IPS-18a (cell line): Measurements from ENCODE around the gene TNNC1.

ENCODE experiments used
- H3K27ac ChIP-seq: one replicate; pipeline ENCODE4 v1.5.1; 2013; ENCODE audit warnings: low read length
- H3K27me3 ChIP-seq: one replicate; pipeline ENCODE4 v1.6.1; 2013; ENCODE audit warnings: mild to moderate bottlenecking, low read length; ENCODE audit not compliant: control insufficient read depth, insufficient read depth
- H3K36me3 ChIP-seq: one replicate; pipeline ENCODE4 v1.6.1; 2013; ENCODE audit warnings: low read depth, low read length; ENCODE audit not compliant: control insufficient read depth
- H3K4me1 ChIP-seq: one replicate; pipeline ENCODE4 v1.6.1; 2013; ENCODE audit warnings: low read depth, low read length; ENCODE audit not compliant: control insufficient read depth
- H3K4me3 ChIP-seq: one replicate; pipeline ENCODE4 v1.5.1; 2013; ENCODE audit warnings: low read length
- H3K9ac ChIP-seq: one replicate; pipeline ENCODE4 v1.6.1; 2013; ENCODE audit warnings: mild to moderate bottlenecking, low read length, moderate library complexity
- H3K9me3 ChIP-seq: one replicate; pipeline ENCODE4 v1.6.1; 2013; ENCODE audit warnings: low read depth, low read length; ENCODE audit not compliant: control insufficient read depth

Gene TNNC1

DNA sequence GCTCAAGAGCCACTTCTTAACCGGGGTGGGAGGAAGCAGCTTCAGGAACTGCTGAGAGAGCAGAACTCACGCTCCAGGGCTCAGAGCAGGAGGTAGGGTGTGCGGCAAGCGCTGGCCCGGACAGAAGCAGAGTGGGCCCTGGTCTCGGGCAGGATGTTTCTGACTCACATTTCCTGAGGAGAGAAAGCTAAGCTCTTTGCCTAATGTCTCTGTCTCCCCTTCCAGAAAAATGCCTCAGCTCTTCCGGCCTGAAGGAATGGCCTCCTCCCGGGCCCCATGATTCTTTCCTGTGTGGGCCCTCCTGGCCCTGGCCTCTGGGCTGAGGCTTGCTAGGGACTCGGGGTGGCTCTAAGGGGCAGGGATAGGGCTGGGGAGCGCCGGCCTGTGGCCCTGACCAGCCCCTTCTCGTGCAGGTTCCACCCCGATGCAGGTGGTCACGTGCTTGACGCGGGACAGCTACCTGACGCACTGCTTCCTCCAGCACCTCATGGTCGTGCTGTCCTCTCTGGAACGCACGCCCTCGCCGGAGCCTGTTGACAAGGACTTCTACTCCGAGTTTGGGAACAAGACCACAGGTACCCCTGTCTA is 37.2 kb upstream of the TNNC1 start:
- Histone ChIP-seq H3K4me1 (no peaks in the 10 kb centered on the region), H3K4me3 (no peak overlapping the region), H3K9me3 (no peaks in the 10 kb centered on the region), H3K27me3 (no peaks in the 10 kb centered on the region), H3K27ac (no peak overlapping the region), H3K36me3 (peaks cover 40% of the 10 kb centered on the region), H3K9ac (no peak overlapping the region)

DNA sequence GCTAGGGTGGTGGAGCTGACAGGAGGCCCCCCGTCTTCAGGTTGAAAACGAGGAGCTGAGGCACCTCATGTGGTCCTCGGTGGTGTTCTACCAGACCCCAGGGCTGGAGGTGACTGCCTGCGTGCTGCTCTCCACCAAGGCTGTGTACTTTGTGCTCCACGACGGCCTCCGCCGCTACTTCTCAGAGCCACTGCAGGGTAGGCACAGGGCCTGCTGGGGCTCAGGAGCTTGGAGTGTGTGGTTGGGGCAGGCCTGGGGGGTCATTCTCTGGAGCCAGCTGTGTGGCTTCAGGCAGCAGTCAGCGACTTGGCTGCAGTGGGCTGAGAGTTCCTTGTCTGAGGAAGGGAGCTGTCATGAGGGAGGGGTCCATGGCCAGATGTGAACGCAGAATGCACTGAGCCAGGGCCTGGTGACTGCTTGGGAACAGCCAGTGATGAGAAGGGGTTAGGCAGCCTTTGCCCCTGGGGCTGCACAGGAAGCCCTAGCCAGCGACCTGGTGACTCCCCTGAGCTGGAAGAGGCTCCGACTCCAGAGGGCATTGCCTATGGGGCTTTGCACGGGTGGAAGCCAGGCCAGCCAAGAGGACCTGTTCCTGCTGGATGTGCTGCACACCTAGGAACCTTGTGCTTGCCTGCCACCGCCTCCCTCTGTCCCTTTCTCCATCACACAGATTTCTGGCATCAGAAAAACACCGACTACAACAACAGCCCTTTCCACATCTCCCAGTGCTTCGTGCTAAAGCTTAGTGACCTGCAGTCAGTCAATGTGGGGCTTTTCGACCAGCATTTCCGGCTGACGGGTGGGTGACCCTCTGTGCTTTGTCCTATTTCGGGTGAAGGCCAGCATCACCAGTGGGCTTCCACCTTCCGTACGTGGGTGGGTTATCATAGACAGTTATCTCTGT is 36.4 kb upstream of the TNNC1 start:
- Histone ChIP-seq H3K4me3 (no peak overlapping the region), H3K4me1 (no peaks in the 10 kb centered on the region), H3K27ac (no peak overlapping the region), H3K9ac (no peak overlapping the region), H3K9me3 (no peaks in the 10 kb centered on the region), H3K27me3 (no peaks in the 10 kb centered on the region), H3K36me3 (peaks cover 40% of the 10 kb centered on the region)

DNA sequence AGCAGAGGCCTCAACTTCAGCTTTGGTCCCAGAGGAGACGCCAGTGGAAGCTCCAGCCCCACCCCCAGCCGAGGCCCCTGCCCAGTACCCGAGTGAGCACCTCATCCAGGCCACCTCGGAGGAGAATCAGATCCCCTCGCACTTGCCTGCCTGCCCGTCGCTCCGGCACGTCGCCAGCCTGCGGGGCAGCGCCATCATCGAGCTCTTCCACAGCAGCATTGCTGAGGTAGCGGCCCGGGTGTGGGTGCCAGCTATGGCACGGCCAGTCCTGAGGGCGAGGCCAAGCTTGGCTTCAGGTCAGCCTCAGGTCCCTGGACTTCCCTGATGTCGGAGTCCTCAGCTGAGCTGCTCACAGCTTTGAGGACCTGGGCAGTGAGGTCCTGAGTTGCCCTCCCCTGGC is 35.6 kb upstream of the TNNC1 start:
- Histone ChIP-seq H3K4me1 (no peaks in the 10 kb centered on the region), H3K27me3 (no peaks in the 10 kb centered on the region), H3K27ac (no peak overlapping the region), H3K36me3 (peaks cover 40% of the 10 kb centered on the region), H3K4me3 (no peak overlapping the region), H3K9ac (no peak overlapping the region), H3K9me3 (no peaks in the 10 kb centered on the region)

DNA sequence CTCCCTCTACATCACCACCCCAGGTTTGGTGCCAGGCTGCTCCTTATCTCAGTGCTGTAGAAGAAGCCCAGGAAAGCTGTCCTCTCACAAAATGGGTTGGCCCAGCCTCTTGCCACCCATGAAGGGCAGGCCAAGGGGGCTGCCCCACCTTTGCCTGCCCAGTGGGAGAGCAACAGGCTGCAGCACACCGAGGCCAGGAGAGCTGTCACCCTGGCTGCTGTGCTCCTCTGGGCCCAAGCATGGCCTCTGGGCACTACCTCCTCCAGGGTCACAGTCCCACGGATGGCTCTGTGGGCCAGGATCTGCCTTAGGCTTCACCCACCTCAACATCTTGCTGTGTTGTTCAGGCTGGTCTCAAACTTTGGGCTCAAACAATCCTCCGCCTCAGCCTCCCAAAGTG is 34.9 kb upstream of the TNNC1 start:
- no peak overlapping the region for H3K27ac ChIP-seq
- no peak overlapping the region for H3K9ac ChIP-seq
- H3K36me3 ChIP-seq, result peaks cover 40% of the 10 kb centered on the region
- no peak overlapping the region for H3K4me3 ChIP-seq
- H3K27me3 ChIP-seq, result no peaks in the 10 kb centered on the region
- H3K9me3 ChIP-seq, result no peaks in the 10 kb centered on the region
- no peaks in the 10 kb centered on the region for H3K4me1 ChIP-seq

DNA sequence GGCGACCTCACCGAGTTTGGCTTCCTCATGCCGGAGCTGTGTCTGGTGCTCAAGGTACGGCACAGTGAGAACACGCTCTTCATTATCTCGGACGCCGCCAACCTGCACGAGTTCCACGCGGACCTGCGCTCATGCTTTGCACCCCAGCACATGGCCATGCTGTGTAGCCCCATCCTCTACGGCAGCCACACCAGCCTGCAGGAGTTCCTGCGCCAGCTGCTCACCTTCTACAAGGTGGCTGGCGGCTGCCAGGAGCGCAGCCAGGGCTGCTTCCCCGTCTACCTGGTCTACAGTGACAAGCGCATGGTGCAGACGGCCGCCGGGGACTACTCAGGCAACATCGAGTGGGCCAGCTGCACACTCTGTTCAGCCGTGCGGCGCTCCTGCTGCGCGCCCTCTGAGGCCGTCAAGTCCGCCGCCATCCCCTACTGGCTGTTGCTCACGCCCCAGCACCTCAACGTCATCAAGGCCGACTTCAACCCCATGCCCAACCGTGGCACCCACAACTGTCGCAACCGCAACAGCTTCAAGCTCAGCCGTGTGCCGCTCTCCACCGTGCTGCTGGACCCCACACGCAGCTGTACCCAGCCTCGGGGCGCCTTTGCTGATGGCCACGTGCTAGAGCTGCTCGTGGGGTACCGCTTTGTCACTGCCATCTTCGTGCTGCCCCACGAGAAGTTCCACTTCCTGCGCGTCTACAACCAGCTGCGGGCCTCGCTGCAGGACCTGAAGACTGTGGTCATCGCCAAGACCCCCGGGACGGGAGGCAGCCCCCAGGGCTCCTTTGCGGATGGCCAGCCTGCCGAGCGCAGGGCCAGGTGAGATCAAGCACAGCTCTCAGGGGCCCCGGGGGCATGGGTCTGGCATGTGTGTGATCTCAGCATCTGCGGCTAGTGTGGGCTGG is 34.2 kb upstream of the TNNC1 start:
- Histone ChIP-seq H3K9me3 (no peaks in the 10 kb centered on the region), H3K4me1 (no peaks in the 10 kb centered on the region), H3K27ac (no peak overlapping the region), H3K27me3 (no peaks in the 10 kb centered on the region), H3K9ac (no peak overlapping the region), H3K4me3 (no peak overlapping the region), H3K36me3 (peaks cover 40% of the 10 kb centered on the region)

DNA sequence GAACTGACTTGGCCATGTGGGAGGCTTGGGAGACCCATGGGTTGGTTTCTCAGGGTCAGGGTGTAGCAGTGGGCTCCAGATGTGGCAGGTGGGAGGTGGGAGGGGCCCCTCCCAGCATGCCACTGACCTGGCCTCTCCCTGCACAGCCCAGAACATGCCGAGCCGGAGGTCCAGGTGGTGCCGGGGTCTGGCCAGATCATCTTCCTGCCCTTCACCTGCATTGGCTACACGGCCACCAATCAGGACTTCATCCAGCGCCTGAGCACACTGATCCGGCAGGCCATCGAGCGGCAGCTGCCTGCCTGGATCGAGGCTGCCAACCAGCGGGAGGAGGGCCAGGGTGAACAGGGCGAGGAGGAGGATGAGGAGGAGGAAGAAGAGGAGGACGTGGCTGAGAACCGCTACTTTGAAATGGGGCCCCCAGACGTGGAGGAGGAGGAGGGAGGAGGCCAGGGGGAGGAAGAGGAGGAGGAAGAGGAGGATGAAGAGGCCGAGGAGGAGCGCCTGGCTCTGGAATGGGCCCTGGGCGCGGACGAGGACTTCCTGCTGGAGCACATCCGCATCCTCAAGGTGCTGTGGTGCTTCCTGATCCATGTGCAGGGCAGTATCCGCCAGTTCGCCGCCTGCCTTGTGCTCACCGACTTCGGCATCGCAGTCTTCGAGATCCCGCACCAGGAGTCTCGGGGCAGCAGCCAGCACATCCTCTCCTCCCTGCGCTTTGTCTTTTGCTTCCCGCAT is 33.4 kb upstream of the TNNC1 start:
- Histone ChIP-seq H3K9me3 (no peaks in the 10 kb centered on the region), H3K36me3 (peaks cover 35% of the 10 kb centered on the region), H3K27ac (no peak overlapping the region), H3K9ac (no peak overlapping the region), H3K4me3 (no peak overlapping the region), H3K4me1 (no peaks in the 10 kb centered on the region), H3K27me3 (no peaks in the 10 kb centered on the region)

DNA sequence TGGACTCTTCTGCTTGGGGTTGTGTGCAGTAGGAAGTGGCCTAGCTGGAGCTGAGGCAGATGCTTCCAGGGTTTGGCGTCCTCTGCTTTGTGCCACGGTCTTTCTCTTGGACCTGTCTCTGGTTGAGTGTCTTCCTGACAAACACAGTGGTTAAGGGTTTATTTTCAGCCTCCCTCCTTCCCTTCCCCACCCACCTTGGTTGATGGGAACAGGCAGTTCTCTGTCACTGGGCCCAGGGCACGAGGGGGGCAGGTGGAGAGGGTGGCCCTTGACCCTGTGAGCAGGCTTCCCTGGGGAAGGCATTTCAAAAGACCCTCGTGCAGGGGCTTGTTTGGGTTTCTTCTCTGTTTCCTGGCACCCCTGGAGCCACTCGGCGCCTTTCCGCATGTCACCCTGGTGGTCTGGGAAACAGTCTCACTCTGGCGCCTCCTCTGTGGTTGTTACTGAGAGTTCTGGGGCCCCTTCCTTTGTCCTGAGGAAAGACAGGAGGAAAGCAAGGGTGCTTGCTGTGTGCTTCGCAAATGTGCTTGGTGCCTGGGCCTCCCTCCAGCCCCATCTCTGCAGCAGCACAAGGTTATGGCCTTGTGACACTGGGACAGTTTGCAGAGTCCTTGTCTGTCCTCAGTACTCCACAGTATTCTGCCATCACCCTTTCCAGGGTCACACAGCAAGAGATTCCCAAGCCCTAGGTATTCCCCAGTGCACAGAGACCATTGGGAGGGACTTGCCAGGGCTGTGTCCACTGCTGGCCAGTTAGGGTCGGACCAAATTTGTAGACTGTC is 31.0 kb upstream of the TNNC1 start:
- no peak overlapping the region for H3K27ac ChIP-seq
- no peak overlapping the region for H3K4me3 ChIP-seq
- no peaks in the 10 kb centered on the region for H3K4me1 ChIP-seq
- no peaks in the 10 kb centered on the region for H3K9me3 ChIP-seq
- H3K9ac ChIP-seq, result no peak overlapping the region
- H3K36me3 ChIP-seq, result peaks cover 33% of the 10 kb centered on the region
- no peaks in the 10 kb centered on the region for H3K27me3 ChIP-seq

DNA sequence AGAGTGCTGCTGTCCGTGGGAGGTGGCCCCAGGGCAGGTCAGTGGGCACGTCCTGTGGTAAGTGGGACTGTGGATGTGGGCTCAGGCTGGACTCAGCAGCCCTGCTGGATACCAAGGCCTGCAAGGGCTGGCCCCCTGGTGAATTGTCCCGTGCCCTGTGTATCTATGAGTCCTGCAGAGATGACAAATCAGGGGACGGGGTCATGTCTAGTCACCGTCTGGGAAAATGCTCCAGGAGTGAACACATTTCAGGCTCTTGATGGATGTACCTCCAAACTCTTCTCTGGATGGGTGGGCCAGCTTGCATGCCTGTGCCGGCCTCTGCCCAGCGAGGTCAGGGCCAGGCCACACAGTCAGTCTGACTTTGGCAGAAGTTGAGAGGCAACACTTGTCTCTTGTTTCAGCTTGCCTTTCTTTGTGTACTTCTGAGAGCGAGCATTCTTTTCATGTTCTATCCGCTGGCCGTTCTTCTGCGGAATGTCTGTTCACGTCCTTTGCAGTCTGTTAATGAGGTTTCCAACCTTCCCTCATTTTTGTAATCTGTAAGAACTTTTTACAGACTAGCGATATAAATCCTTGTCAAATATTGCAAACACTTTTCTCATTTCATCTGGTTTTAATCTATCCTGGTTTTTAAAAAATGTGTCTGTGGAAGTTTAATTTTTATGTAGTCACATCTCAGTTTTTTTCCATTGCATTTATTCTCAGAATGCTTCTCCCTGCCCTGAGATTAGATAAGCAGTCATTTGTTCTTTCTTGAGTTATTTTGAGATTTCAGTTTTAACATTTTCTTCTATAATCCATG is 29.9 kb upstream of the TNNC1 start:
- no peak overlapping the region for H3K27ac ChIP-seq

DNA sequence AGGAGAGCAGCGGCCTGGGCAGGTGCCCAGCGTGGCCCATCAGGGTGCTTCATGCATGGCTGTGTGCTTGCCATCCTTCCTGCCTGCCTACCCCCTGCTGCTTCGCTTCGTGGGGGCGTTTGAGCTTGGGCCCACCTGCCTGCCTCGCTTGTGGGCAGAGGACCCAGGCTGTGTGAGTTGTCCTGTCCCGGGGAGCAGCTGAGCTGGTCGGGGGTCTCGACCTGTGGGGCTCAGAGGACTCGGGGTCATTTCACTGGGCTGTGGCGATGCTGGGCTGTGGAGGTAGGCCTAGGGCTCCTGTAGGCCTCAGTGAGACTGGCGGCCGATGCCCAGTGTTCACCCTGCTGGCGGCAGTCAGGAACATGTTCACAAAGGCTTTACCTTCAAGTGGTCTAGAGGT is 29.2 kb upstream of the TNNC1 start:
- H3K27ac ChIP-seq, result no peak overlapping the region
- H3K36me3 ChIP-seq, result peaks cover 41% of the 10 kb centered on the region
- no peak overlapping the region for H3K9ac ChIP-seq
- H3K4me1 ChIP-seq, result no peaks in the 10 kb centered on the region
- no peaks in the 10 kb centered on the region for H3K9me3 ChIP-seq
- H3K27me3 ChIP-seq, result no peaks in the 10 kb centered on the region
- no peak overlapping the region for H3K4me3 ChIP-seq

More for the DNA sequence above, 29.9 kb upstream of the TNNC1 start:
- no peaks in the 10 kb centered on the region for H3K27me3 ChIP-seq
- H3K4me1 ChIP-seq, result no peaks in the 10 kb centered on the region
- no peaks in the 10 kb centered on the region for H3K9me3 ChIP-seq
- no peak overlapping the region for H3K9ac ChIP-seq
- H3K4me3 ChIP-seq, result no peak overlapping the region
- H3K36me3 ChIP-seq, result peaks cover 35% of the 10 kb centered on the region
